Gastrocnemius medialis (tissue), 4 donors: ENCODE data around the gene PLK5. TPM values are rescaled to one million over a fixed set of nuclear protein-coding genes. Genes with fewer than 3 reads are reported as not detected.
A peak's percentile ranks its signal among the peaks of the same experiment; 100 is the strongest.

Experiments used
- ATAC-seq, 2 donors: fragments of 150-250 bp; one replicate each; pipeline ENCODE4 v1.9.1; 2016
- DNase-seq, 2 donors: peaks; one replicate each; pipeline ENCODE4 v3.0.0-alpha.2; 2019
- H3K27ac ChIP-seq, 4 donors: fragments of 200-600 bp; sonication (generic); 1 replicate in 1 of 4; 2 replicates in 3 of 4; pipeline ENCODE4 v1.5.1; 2016 to 2018; ENCODE audit warnings: mild to moderate bottlenecking in 2 of 4, moderate library complexity in 1 of 4
- H3K27me3 ChIP-seq, 3 donors: fragments of 200-600 bp; sonication (generic) in 2 of 3; 1 replicate in 1 of 3; 2 replicates in 2 of 3; pipeline versions ENCODE4 v1.5.1 to v1.6.0; 2016 to 2019; ENCODE audit warnings: mild to moderate bottlenecking in 1 of 3, moderate library complexity in 1 of 3
- H3K36me3 ChIP-seq, 2 donors: fragments of 200-600 bp; sonication (generic) in 1 of 2; one replicate each; pipeline ENCODE4 v1.5.1; 2017 to 2018
- H3K4me1 ChIP-seq, 2 donors: fragments of 200-600 bp; sonication (generic) in 1 of 2; one replicate each; pipeline ENCODE4 v1.5.1; 2016 to 2017; ENCODE audit warnings: mild to moderate bottlenecking in 2 of 2
- H3K4me3 ChIP-seq, 4 donors: fragments of 200-600 bp; sonication (generic) in 3 of 4; 1 replicate in 1 of 4; 2 replicates in 3 of 4; pipeline ENCODE4 v1.5.1; 2016 to 2019; ENCODE audit warnings: mild to moderate bottlenecking in 2 of 4
- H3K9me3 ChIP-seq, 3 donors: fragments of 200-600 bp; sonication (generic) in 2 of 3; 1 replicate in 1 of 3; 2 replicates in 2 of 3; pipeline ENCODE4 v1.5.1; 2016 to 2019
- CTCF ChIP-seq, 5 experiments: fragments of 450-650 bp in 3 of 5; fragments of 200-600 bp in 2 of 5; sonication (generic) in 2 of 5; IDR thresholded peaks in 4 of 5; conservative IDR thresholded peaks in 1 of 5; 1 replicate in 4 of 5; 2 replicates in 1 of 5; pipeline ENCODE4 v1.5.1; 2016 to 2019; ENCODE audit warnings: antibody characterized with exemption in 5 of 5, mild to moderate bottlenecking in 3 of 5, moderate library complexity in 3 of 5
- POLR2A ChIP-seq, 2 donors: fragments of 450-650 bp; IDR thresholded peaks; one replicate each; pipeline ENCODE4 v1.6.1; 2017; ENCODE audit warnings: antibody characterized with exemption in 2 of 2, mild to moderate bottlenecking in 2 of 2, moderate library complexity in 2 of 2
- in situ Hi-C, 4 donors: fragments of 200-750 bp; cut with MboI; loops; one replicate each; pipeline versions ENCODE4 v1.15.0 to v1.8.0; 2017; ENCODE audit warnings: low sequenced_read_pairs in 4 of 4
- intact Hi-C: fragments of 100-400 bp; cut with DNase I; formaldehyde crosslinking; loops from one replicate; pipeline ENCODE4 v1.15.1; 2023; ENCODE audit warnings: low total_unique reads
- total RNA-seq, 4 donors: library from RNA; depleted of rRNA; stranded (reverse); fragments of >200 nt; gene quantifications; one replicate each; pipeline versions ENCODE4 v1.1.0 to v1.2.3, GENCODE V29; 2016

PLK5 gene
- total RNA-seq, 4 donors from 2014 or later: not detected

GRCh38 chr19:1487576-1488281 lies 36.1 kb upstream of the PLK5 start:
- Histone ChIP-seq H3K27me3 (no peaks in the 10 kb centered on the region), H3K9me3 (no peaks in the 10 kb centered on the region), H3K36me3 (no peaks in the 10 kb centered on the region), H3K27ac (no peak overlapping the region), H3K4me3 (no peak overlapping the region), H3K4me1 (peaks cover 5 to 9% of the 10 kb centered on the region in 2 donors)
- intact Hi-C loops (no loop called here), in situ Hi-C loops (no loop called here)
- ATAC-seq: no peak
- no peak for DNase-seq
- no peak for TF ChIP-seq POLR2A (IDR thresholded peaks at IDR 0.05)

- no peaks in the 10 kb centered on the region for H3K36me3 ChIP-seq
- H3K9me3 ChIP-seq: no peaks in the 10 kb centered on the region
- no peak overlapping the region for H3K4me3 ChIP-seq
- no peak overlapping the region for H3K27ac ChIP-seq
- peaks cover 5 to 9% of the 10 kb centered on the region in 2 donors for H3K4me1 ChIP-seq
- DNase-seq: no peak
- no peaks in the 10 kb centered on the region for H3K27me3 ChIP-seq
- TF ChIP-seq POLR2A (IDR thresholded peaks at IDR 0.05) (no peak), CTCF (IDR thresholded peaks at IDR 0.05 in 4 of 5, conservative IDR thresholded peaks at IDR 0.05 in 1 of 5) (no peak)
- intact Hi-C loops (no loop called here), in situ Hi-C loops (no loop called here)
- no peak for ATAC-seq
These were observed 35.6 kb upstream of the PLK5 start for GRCh38 chr19:1488282-1488601.

- no peak for DNase-seq
- in situ Hi-C loops: no loop called here
- peak overlapping the region; percentile 54 to 73 (median 58) for H3K4me3 ChIP-seq
These were observed 34.2 kb upstream of the PLK5 start for GRCh38 chr19:1489463-1490310.

GRCh38 chr19:1490311-1491113 lies 33.4 kb upstream of the PLK5 start, which contains the start of gene PCSK4:
PCSK4 (minus strand) TSS chr19:1490350; CDS start chr19:1490346, 4 bp downstream.
- H3K4me1 ChIP-seq: peaks cover 5 to 9% of the 10 kb centered on the region in 2 donors
- no peaks in the 10 kb centered on the region for H3K36me3 ChIP-seq
- ATAC-seq: peak; percentile 94 to 98
- in situ Hi-C loops: no loop called here
- H3K27me3 ChIP-seq: no peaks in the 10 kb centered on the region
- H3K4me3 ChIP-seq: peak within 1 kb of the TSS; percentile 54 to 73 (median 62)
- intact Hi-C loops: loop anchor here (1.0 to 2.0 kb wide), 3 partner anchors 11 to 102 kb away; partner anchors contain the start of genes C19orf25 and MBD3
- peak within 1 kb of the TSS; percentile 70 to 86 (median 76) for H3K27ac ChIP-seq
- TF ChIP-seq CTCF (IDR thresholded peaks at IDR 0.05 in 4 of 5, conservative IDR thresholded peaks at IDR 0.05 in 1 of 5): peak in 1 of 5 experiments; percentile 5
- TF ChIP-seq POLR2A (IDR thresholded peaks at IDR 0.05): no peak
- DNase-seq: peak; percentile 98 to 99
- no peaks in the 10 kb centered on the region for H3K9me3 ChIP-seq

More at GRCh38 chr19:1489463-1490310, 34.2 kb upstream of the PLK5 start:
- no peak for ATAC-seq
- Histone ChIP-seq H3K27me3 (no peaks in the 10 kb centered on the region), H3K27ac (peak overlapping the region; percentile 70 to 86 (median 76)), H3K36me3 (no peaks in the 10 kb centered on the region), H3K4me1 (peaks cover 5 to 9% of the 10 kb centered on the region in 2 donors), H3K9me3 (no peaks in the 10 kb centered on the region)
- TF ChIP-seq POLR2A (IDR thresholded peaks at IDR 0.05) (no peak), CTCF (IDR thresholded peaks at IDR 0.05 in 4 of 5, conservative IDR thresholded peaks at IDR 0.05 in 1 of 5) (no peak)
- intact Hi-C loops: loop anchor here (1.0 to 2.0 kb wide), 3 partner anchors 10 to 103 kb away; partner anchors contain the start of genes C19orf25 and MBD3
